GM18907 (cell line): ENCODE results near the gene FLRT3.

Experiments used
- ATAC-seq: cut with Tn5 transposase; IDR thresholded peaks from one replicate; pipeline ENCODE4 v1.9.1; 2021; ENCODE audit warnings: mild to moderate bottlenecking, moderate library complexity; ENCODE audit not compliant: unreplicated experiment

The FLRT3 gene

DNA sequence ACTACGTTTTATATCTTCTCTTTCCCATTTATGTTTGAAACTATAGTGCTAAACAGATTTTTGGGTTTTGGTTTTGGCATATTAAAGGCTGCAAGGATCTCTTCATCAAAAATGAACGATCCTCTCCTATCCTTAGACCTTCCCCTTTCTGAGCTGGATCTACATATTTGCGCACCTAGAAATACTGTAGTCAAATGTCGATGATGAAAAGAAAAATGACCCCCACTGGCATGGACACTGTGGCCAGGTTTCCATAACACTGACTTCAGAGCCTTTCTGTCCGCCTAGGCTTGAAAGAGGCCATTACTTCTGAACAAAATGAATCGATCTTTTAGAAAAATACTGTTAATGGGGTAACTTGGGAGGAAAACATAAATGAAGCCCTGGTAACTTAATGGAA is 5.8 kb downstream of the FLRT3 start:
- no peak for ATAC-seq

DNA sequence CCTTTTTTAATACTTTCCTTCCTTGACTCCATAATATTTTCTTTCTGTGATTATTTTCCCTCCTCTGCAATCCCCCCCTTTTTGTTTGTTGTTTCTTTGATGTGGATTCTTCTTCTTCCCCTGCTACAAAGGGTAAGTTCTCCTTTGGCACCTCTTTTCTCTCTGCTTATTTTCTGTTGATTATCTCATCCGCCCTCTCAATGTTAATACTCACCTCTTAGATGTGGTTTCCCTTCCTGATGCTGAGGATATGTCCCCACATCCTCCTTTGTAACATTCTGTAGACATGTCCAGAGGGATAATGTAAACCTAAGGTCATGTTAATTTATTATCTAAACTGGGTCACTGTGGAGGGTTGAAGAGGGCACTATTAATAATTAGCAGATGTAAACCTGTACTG is 17.7 kb downstream of the FLRT3 start:
- ATAC-seq = no peak

DNA sequence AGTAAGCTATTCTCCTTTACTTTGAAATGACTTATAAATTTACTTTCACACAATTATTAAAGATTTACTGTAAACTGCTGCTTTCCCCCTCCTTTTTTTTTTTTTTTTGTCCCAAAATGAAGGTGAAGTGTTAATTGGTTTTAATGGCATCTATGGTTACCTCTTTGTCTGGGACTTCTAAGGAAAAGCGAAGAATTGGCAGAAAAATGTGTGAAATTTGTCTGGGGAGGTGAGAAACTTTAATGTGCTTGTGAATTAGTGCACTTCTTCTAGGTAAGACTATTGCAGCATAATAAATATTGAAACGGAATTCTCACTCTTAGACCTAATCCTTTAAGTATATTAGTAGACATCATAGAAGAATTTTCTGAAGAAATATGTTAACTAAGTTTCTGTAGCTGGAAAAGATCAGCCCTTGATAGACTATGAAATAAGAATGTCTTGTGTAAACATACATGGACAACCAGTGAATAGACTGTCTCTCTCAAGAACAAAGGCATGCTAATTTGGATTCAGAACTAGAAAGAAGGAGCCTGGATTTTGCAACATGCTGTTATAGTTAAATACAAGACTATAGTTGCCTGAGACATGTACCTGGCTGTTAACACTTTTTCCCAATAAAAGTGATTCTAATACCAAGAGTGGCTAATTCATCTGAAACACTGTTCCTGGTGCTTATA is 23.9 kb downstream of the FLRT3 start:
- ATAC-seq = no peak

- no peak for ATAC-seq
These were observed 25.4 kb downstream of the FLRT3 start for GRCh38 chr20:14312001-14312400.

DNA sequence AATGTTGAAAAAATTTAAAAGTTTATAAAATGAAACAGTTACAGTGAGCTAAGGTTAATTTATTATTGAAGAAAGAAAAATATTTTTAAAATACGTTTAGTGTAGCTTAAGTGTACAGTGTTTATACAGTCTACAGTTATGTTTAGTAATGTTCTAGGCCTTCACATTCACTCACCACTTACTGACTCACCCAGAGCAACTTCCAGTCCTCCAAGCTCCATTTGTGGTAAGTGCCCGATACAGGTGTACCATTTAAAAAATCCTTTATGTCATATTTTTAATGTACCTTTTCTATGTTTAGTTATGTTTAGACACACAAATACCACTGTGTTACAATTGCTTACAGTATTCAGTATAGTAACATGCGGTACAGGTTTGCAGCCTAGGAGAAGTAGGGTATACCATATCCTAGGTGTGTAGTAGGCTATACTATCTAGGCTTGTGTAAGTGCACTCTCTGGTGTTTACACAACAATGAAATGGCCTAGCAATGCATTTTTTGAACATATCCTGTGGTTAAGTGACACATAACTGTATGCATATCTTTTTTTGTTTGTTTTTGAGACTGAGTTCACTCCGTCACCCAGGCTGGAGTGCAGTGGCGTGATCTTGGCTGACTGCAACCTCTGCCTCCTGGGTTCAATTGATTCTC is 26.3 kb downstream of the FLRT3 start:
- no peak for ATAC-seq

DNA sequence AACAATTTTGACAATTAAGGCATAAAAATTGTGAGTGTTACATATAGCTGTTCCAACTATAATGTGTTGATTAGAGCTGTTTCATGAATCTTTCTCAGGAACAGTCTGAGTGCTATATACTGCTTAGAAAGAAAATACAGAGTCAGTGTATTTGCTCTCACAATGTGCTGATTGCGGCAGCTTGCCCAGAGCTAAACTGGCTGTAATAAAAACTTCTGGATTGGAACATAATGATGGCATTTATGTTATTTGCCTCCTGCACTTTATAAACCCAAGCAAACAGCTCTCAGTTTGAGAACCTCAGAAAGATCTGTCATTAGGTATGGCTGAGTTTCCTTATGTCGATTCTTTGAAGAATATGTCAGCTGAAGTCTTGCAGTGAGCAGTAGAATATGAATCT is 29.5 kb downstream of the FLRT3 start:
- no peak for ATAC-seq

GRCh38 chr20:14304472-14304871 is 32.9 kb downstream of the FLRT3 start:
- no peak for ATAC-seq

GRCh38 chr20:14303651-14304050 is 33.8 kb downstream of the FLRT3 start:
- ATAC-seq = no peak

GRCh38 chr20:14303106-14303505 is 34.3 kb downstream of the FLRT3 start:
- no peak for ATAC-seq

- no peak for ATAC-seq
These were observed 37.6 kb downstream of the FLRT3 start for GRCh38 chr20:14299831-14300230.

DNA sequence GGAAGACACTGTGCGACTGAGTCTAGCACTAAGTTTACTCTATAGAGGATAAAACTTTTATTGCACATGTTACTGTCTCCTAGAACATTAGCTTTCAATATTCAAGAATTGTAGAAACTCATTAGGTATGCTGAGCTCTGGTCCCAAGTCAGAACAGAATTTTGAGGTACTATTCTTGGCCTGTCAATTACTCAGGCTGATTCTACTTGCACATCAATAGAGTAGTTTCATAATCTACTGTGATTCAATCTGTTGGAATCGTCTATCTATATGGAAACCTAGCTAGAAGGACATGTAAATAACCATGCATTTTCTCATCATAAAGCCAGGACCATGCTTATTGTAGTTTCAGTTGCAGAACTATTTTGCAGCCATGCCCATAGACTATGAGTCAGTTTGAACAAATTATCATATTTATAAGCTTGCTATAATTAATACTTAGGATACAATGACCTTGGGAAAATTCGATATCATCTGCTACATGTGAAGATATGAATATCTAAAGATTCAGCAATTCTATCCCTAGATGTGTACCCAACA is 41.6 kb downstream of the FLRT3 start:
- ATAC-seq = no peak

GRCh38 chr20:14295238-14295637 is 42.2 kb downstream of the FLRT3 start:
- ATAC-seq = no peak

DNA sequence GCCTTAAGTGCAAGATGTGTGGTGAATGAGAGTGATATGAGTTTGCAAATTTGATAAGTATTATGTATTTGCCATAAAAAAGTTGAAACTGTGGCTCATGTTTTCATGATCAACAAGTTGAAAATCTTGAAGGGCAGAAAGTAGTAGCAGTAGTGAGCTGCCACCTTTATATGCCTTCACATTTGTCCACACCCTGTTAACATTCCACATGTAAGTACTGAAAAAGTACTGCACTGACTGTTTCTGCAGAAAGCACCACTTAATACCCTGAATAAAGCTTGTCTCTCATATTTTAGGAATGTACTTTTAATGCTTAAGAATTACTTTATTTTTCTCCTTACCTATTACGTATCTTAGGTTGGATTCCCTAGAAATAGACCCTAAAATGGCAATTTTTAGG is 45.9 kb downstream of the FLRT3 start:
- no peak for ATAC-seq

DNA sequence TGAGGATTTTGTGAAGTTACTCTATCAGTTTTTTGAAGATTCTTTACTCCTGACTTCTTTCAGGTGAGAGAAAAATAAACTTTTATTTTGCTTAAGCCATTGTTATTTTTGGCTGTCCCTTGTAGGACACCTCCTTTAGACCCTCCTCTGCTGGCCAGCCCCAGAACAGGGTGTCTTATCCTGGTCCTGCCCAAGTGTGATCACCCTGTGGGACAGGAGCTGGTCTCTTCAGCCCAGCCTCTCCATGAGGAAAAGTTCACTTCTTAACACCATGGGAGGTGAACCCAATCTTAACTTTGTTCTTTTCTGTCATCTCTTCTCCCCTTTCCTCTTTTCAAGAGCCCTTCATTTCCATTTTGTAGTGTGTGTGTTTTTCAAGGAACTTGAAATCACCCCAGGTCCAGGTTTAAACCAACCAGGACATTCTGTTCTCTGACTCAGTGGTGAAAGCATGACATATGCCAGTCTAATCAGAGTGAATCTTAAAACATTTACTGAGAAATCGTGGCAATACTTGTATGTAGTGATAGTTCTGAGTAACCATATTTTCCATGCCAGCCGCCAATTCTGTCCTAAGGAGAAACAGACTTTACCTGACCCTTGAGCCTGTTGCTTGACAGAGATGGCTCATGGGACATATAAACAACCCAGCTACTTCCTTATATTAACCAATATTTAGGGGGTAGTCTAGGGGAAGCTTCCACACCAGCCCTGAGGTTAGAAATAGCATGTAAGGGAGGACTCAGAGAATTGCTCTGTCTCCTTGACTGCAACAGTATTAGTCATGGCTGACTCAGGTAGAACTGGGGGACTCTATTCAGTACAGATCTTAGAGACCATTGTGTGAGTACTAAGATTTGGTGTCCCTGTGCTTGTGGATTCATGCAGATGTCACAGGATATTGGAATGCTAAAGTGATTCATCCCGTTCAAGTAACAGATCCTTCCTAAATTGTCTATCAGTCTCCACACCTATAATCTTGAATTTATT is 48.8 kb downstream of the FLRT3 start:
- no peak for ATAC-seq

DNA sequence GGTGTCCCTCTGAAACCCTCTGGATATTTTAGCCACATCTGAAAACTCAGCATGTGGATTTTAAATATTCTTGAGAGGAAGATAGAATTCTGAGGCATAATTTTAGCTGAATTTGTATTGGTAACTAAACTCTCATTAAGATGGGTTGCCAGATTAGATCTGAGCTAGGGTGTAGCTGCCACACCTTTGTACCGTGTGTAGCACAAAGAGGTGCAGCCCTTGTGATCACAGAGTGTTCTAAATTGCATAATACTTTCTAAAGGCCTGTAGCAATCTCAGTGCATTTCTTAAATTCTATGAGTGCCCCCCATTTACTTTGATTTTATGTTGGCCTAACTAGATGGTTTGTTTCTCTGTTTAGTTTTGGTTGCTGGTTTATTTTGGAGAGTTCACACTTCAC is 53.0 kb downstream of the FLRT3 start:
- ATAC-seq = no peak

DNA sequence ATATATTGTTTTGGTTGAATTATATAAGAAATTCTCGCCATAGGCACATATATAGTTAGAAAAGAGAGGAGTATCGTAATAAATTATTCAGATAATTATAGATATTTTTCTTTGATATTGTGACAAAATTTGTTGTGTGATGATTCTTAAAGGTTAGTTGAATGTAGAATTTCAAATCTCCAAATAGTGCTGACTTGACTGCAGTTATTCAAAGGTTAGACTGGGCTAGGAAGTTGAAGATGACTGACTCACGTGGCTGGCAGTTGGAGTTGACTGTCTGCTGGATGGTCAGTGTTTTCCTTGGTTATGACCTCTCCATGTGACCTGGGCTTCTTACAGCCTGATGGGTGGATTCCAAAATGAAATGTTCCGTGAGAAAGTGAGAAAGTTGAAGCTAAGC is 55.3 kb downstream of the FLRT3 start:
- ATAC-seq = no peak
